HepG2 (cell line): ENCODE data around the gene MBNL3. TPM values are rescaled to one million over a fixed set of nuclear protein-coding genes. Genes with fewer than 3 reads are reported as not detected.

Experiments
- HOXA3 ChIP-seq: sonication (generic); formaldehyde crosslinking; IDR thresholded peaks from 2 replicates; pipeline ENCODE4 v1.5.0; 2020; ENCODE audit warnings: missing genetic modification reagents
- NFKBIZ ChIP-seq: IDR thresholded peaks from 2 replicates; pipeline ENCODE4 v1.6.1; 2018; ENCODE audit warnings: missing genetic modification reagents, missing compliant biosample characterization
- SMARCC2 ChIP-seq: fragments of 450-650 bp; IDR thresholded peaks from 2 replicates; pipeline ENCODE4 v1.6.1; 2017; ENCODE audit warnings: antibody characterized with exemption, mild to moderate bottlenecking
- SP5 ChIP-seq: IDR thresholded peaks from 2 replicates; pipeline ENCODE4 v1.6.1; 2016; ENCODE audit warnings: low read depth, borderline replicate concordance
- U2AF1 ChIP-seq: fragments of 200-400 bp; formaldehyde crosslinking; optimal IDR thresholded peaks from 2 replicates; pipeline ENCODE3; 2017; ENCODE audit warnings: mild to moderate bottlenecking, low read depth, low read length
- YY1 ChIP-seq: IDR thresholded peaks from 2 replicates; pipeline ENCODE4 v1.6.1; 2011; ENCODE audit warnings: low read length, low read depth, moderate library complexity, mild to moderate bottlenecking; ENCODE audit not compliant: insufficient read depth, insufficient replicate concordance
- ZBTB42 ChIP-seq: sonication (generic); formaldehyde crosslinking; IDR thresholded peaks from 2 replicates; pipeline ENCODE4 v1.5.0; 2020; ENCODE audit warnings: mild to moderate bottlenecking, missing genetic modification reagents
- ZKSCAN1 ChIP-seq: fragments of 150-350 bp; IDR thresholded peaks from 2 replicates; pipeline ENCODE4 v1.6.1; 2014; ENCODE audit warnings: low read length
- ZNF367 ChIP-seq: sonication (generic); formaldehyde crosslinking; IDR thresholded peaks from 2 replicates; pipeline ENCODE4 v1.4.0; 2020; ENCODE audit warnings: missing genetic modification reagents, borderline replicate concordance
- ZSCAN29 ChIP-seq: sonication (generic); formaldehyde crosslinking; conservative IDR thresholded peaks from 2 replicates; pipeline ENCODE4 v1.4.0; 2020; ENCODE audit warnings: mild to moderate bottlenecking, missing genetic modification reagents
- polyA plus RNA-seq, 8 experiments: library from polyadenylated mRNA; depleted of rRNA in 3 of 8; stranded (reverse) in 7 of 8; unstranded in 1 of 8; fragments of >200 nt; fragmentation: Illumina TruSeq in 4 of 8; extraction: Trizol in 4 of 8; gene quantifications; 2 replicates each; pipeline versions ENCODE4 v1.2.1 to v1.2.3, GENCODE V29; 2011 to 2016; ENCODE audit warnings: low read depth in 4 of 8, missing spikeins in 1 of 8, mixed read lengths in 1 of 8; ENCODE audit not compliant: insufficient read depth in 1 of 8
- total RNA-seq, 5 experiments: library from RNA; depleted of rRNA; stranded (reverse); fragments of >200 nt; fragmentation: Illumina TruSeq; extraction: Trizol; gene quantifications; 2 replicates each; pipeline ENCODE4 v1.2.3, GENCODE V29; 2016; ENCODE audit warnings: low read depth in 1 of 5
- TF ChIP-seq, protein P1 (sequence below): sonication (generic); formaldehyde crosslinking; IDR thresholded peaks from 2 replicates; pipeline ENCODE4 v1.4.0; 2020; ENCODE audit warnings: mild to moderate bottlenecking, missing genetic modification reagents
- TF ChIP-seq, protein P2 (sequence below): sonication (generic); formaldehyde crosslinking; IDR thresholded peaks from 2 replicates; pipeline ENCODE4 v1.4.0; 2020; ENCODE audit warnings: missing genetic modification reagents, mild to moderate bottlenecking, borderline replicate concordance
- TF ChIP-seq, protein P3 (sequence below): sonication (generic); formaldehyde crosslinking; IDR thresholded peaks from 2 replicates; pipeline ENCODE4 v1.5.1; 2020; ENCODE audit warnings: missing genetic modification reagents, mild to moderate bottlenecking, borderline replicate concordance
- TF ChIP-seq, protein P4 (sequence below): sonication (generic); formaldehyde crosslinking; IDR thresholded peaks from 2 replicates; pipeline ENCODE4 v1.4.0; 2020; ENCODE audit warnings: missing genetic modification reagents, borderline replicate concordance
- TF ChIP-seq, protein P5 (sequence below): sonication (generic); formaldehyde crosslinking; IDR thresholded peaks from 2 replicates; pipeline ENCODE4 v1.5.0; 2020; ENCODE audit warnings: mild to moderate bottlenecking, missing genetic modification reagents, borderline replicate concordance

The MBNL3 gene
- total and polyA plus RNA-seq, 2 of the 13 experiments (the other 11 are each of a cell fraction or from before 2014, with no cell fraction given), result 155 to 257 TPM

DNA sequence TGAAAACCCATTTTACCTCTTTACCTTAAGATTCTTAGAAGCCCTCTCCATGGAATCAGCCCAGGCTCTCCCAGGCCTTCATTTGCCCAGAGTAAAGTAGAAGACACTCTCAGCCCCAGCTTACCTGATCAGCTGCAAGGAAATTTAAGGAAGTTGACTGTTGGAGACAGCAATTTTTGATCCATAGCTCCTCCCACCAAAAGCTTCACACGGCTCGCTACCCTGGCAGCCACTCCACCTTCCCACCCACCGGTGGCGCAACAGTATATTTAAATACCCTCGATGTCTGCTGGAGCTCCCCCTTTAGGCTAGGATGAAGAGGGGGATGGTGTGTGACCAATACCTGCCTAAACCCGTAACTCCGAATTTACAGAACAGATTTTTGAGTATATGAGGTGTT lies 75.4 kb downstream of the MBNL3 start (continued):
- TF ChIP-seq, protein P1, sequence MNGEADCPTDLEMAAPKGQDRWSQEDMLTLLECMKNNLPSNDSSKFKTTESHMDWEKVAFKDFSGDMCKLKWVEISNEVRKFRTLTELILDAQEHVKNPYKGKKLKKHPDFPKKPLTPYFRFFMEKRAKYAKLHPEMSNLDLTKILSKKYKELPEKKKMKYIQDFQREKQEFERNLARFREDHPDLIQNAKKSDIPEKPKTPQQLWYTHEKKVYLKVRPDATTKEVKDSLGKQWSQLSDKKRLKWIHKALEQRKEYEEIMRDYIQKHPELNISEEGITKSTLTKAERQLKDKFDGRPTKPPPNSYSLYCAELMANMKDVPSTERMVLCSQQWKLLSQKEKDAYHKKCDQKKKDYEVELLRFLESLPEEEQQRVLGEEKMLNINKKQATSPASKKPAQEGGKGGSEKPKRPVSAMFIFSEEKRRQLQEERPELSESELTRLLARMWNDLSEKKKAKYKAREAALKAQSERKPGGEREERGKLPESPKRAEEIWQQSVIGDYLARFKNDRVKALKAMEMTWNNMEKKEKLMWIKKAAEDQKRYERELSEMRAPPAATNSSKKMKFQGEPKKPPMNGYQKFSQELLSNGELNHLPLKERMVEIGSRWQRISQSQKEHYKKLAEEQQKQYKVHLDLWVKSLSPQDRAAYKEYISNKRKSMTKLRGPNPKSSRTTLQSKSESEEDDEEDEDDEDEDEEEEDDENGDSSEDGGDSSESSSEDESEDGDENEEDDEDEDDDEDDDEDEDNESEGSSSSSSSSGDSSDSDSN (CRISPR knock-in tag), result no peak
- TF ChIP-seq ZBTB42 (CRISPR knock-in tag), result no peak
- TF ChIP-seq ZSCAN29 (CRISPR knock-in tag), result no peak
- no peak for TF ChIP-seq SMARCC2
- TF ChIP-seq SP5 (CRISPR knock-in tag), result peak; percentile 69
- no peak for TF ChIP-seq ZKSCAN1
- TF ChIP-seq ZNF367, result peak; percentile 93; the same call in 1 of the 2 replicates
- TF ChIP-seq NFKBIZ (CRISPR knock-in tag), result no peak
- TF ChIP-seq, protein P2, sequence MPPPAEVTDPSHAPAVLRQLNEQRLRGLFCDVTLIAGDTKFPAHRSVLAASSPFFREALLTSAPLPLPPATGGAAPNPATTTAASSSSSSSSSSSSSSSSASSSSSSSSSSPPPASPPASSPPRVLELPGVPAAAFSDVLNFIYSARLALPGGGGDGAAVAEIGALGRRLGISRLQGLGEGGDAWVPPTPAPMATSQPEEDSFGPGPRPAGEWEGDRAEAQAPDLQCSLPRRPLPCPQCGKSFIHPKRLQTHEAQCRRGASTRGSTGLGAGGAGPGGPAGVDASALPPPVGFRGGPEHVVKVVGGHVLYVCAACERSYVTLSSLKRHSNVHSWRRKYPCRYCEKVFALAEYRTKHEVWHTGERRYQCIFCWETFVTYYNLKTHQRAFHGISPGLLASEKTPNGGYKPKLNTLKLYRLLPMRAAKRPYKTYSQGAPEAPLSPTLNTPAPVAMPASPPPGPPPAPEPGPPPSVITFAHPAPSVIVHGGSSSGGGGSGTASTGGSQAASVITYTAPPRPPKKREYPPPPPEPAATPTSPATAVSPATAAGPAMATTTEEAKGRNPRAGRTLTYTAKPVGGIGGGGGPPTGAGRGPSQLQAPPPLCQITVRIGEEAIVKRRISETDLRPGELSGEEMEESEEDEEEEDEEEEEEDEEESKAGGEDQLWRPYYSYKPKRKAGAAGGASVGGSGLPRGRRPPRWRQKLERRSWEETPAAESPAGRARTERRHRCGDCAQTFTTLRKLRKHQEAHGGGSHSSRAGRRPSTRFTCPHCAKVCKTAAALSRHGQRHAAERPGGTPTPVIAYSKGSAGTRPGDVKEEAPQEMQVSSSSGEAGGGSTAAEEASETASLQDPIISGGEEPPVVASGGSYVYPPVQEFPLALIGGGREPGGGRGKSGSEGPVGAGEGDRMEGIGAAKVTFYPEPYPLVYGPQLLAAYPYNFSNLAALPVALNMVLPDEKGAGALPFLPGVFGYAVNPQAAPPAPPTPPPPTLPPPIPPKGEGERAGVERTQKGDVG, result no peak
- TF ChIP-seq, protein P3, sequence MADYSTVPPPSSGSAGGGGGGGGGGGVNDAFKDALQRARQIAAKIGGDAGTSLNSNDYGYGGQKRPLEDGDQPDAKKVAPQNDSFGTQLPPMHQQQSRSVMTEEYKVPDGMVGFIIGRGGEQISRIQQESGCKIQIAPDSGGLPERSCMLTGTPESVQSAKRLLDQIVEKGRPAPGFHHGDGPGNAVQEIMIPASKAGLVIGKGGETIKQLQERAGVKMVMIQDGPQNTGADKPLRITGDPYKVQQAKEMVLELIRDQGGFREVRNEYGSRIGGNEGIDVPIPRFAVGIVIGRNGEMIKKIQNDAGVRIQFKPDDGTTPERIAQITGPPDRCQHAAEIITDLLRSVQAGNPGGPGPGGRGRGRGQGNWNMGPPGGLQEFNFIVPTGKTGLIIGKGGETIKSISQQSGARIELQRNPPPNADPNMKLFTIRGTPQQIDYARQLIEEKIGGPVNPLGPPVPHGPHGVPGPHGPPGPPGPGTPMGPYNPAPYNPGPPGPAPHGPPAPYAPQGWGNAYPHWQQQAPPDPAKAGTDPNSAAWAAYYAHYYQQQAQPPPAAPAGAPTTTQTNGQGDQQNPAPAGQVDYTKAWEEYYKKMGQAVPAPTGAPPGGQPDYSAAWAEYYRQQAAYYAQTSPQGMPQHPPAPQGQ (CRISPR knock-in tag), result no peak
- TF ChIP-seq, protein P4, sequence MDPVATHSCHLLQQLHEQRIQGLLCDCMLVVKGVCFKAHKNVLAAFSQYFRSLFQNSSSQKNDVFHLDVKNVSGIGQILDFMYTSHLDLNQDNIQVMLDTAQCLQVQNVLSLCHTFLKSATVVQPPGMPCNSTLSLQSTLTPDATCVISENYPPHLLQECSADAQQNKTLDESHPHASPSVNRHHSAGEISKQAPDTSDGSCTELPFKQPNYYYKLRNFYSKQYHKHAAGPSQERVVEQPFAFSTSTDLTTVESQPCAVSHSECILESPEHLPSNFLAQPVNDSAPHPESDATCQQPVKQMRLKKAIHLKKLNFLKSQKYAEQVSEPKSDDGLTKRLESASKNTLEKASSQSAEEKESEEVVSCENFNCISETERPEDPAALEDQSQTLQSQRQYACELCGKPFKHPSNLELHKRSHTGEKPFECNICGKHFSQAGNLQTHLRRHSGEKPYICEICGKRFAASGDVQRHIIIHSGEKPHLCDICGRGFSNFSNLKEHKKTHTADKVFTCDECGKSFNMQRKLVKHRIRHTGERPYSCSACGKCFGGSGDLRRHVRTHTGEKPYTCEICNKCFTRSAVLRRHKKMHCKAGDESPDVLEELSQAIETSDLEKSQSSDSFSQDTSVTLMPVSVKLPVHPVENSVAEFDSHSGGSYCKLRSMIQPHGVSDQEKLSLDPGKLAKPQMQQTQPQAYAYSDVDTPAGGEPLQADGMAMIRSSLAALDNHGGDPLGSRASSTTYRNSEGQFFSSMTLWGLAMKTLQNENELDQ (CRISPR knock-in tag), result no peak
- no peak for TF ChIP-seq YY1
- peak; percentile 29; the same call in 1 of the 2 replicates for TF ChIP-seq HOXA3 (CRISPR knock-in tag)
- TF ChIP-seq, protein P5, sequence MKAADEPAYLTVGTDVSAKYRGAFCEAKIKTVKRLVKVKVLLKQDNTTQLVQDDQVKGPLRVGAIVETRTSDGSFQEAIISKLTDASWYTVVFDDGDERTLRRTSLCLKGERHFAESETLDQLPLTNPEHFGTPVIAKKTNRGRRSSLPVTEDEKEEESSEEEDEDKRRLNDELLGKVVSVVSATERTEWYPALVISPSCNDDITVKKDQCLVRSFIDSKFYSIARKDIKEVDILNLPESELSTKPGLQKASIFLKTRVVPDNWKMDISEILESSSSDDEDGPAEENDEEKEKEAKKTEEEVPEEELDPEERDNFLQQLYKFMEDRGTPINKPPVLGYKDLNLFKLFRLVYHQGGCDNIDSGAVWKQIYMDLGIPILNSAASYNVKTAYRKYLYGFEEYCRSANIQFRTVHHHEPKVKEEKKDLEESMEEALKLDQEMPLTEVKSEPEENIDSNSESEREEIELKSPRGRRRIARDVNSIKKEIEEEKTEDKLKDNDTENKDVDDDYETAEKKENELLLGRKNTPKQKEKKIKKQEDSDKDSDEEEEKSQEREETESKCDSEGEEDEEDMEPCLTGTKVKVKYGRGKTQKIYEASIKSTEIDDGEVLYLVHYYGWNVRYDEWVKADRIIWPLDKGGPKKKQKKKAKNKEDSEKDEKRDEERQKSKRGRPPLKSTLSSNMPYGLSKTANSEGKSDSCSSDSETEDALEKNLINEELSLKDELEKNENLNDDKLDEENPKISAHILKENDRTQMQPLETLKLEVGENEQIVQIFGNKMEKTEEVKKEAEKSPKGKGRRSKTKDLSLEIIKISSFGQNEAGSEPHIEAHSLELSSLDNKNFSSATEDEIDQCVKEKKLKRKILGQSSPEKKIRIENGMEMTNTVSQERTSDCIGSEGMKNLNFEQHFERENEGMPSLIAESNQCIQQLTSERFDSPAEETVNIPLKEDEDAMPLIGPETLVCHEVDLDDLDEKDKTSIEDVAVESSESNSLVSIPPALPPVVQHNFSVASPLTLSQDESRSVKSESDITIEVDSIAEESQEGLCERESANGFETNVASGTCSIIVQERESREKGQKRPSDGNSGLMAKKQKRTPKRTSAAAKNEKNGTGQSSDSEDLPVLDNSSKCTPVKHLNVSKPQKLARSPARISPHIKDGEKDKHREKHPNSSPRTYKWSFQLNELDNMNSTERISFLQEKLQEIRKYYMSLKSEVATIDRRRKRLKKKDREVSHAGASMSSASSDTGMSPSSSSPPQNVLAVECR (CRISPR knock-in tag), result no peak; the same call in 1 of the 2 replicates
- no peak for TF ChIP-seq U2AF1
